ENCODE data around the gene CASP2. TPM values are rescaled to one million over a fixed set of nuclear protein-coding genes. Genes with fewer than 3 reads are reported as not detected.
"Not testable (repeated sequence)": the region's sequence is repeated elsewhere in the genome, so short reads cannot be mapped to it uniquely, and the experiment has no call there.

The CASP2 gene
- polyA plus RNA-seq, 1 donor (not counting 4 experiments of a cell fraction or from before 2014, with no cell fraction given) = 12.8 TPM

GRCh38 chr7:143289421-143289820, 1.3 kb downstream of the CASP2 start:
- peak overlapping the region; percentile 53 for H3K27ac ChIP-seq (ENCODE audit: control insufficient read depth, insufficient read depth, low read length)
- H3K9ac ChIP-seq (ENCODE audit: control insufficient read depth, extremely low read depth, insufficient read depth, low read length) = peak overlapping the region; percentile 94
- peaks cover 15 to 29% of the 10 kb centered on the region in 2 experiments for H3K36me3 ChIP-seq (ENCODE audit: control insufficient read depth in 2 of 2, extremely low read depth in 1 of 2, insufficient read depth in 2 of 2, low read length in 2 of 2)
- FAIRE-seq = no peak
- H3K4me3 ChIP-seq (ENCODE audit: control insufficient read depth in 2 of 3, extremely low read depth in 1 of 3, insufficient read depth in 2 of 3, low read depth in 1 of 3, low read length in 3 of 3) = peak overlapping the region; percentile 68 to 92 (median 87)
- no peaks in the 10 kb centered on the region for H3K9me3 ChIP-seq (ENCODE audit: control insufficient read depth, low read depth, low read length)
- peaks cover 35% of the 10 kb centered on the region for H3K4me1 ChIP-seq (ENCODE audit: control insufficient read depth, extremely low read depth, insufficient read depth, low read length)
- no peak for TF ChIP-seq EZH2 (IDR thresholded peaks at IDR 0.05; ENCODE audit: low read length)
- no peak for TF ChIP-seq CTCF (optimal IDR thresholded peaks at IDR 0.05 in 1 of 3, IDR thresholded peaks at IDR 0.05 in 1 of 3, conservative IDR thresholded peaks at IDR 0.05 in 1 of 3; ENCODE audit: extremely low read depth in 1 of 3, insufficient read depth in 2 of 3, low read length in 3 of 3)
- H3K4me2 ChIP-seq (ENCODE audit: control insufficient read depth, extremely low read depth, insufficient read depth, low read depth, low read length) = peak overlapping the region; percentile 92
- DNase-seq (ENCODE audit: low read depth, low spot score) = no peak
- H4K20me1 ChIP-seq (ENCODE audit: control insufficient read depth, extremely low read depth, insufficient read depth, low read length) = no peaks in the 10 kb centered on the region
- no peaks in the 10 kb centered on the region for H3K27me3 ChIP-seq (ENCODE audit: control insufficient read depth, extremely low read depth, insufficient read depth, low read length)
- dilution Hi-C loops (cut with MboI; ENCODE audit: extremely low pct_ligation_motif_present, low sequenced_read_pairs) = no loop called here
- H2AFZ ChIP-seq (ENCODE audit: control insufficient read depth, low read length) = no peak overlapping the region
- H3K9me1 ChIP-seq (ENCODE audit: control insufficient read depth, extremely low read depth, insufficient read depth, low read length) = peaks cover 1% of the 10 kb centered on the region
- H3K79me2 ChIP-seq (ENCODE audit: control insufficient read depth, insufficient read depth, low read length) = peaks cover 33% of the 10 kb centered on the region

DNA sequence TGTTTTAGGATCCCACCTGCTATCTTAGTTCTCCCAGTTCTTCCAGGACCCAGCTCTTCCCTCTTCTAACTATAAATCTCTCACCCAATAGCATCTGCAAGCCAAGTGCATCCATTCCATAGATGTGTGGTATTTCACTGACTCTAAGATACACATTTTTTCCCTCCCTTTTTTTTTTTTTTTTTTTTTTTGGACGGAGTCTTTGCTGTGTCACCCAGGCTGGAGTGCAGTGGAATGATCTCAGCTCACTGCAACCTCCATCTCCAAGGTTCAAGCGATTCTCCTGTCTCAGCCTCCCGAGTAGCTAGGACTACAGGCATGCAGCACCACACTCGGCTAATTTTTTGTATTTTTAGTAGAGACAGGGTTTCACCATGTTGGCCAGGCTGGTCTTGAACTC, 1.7 kb downstream of the CASP2 start:
- H3K27ac ChIP-seq (ENCODE audit: control insufficient read depth, insufficient read depth, low read length) = peak overlapping the region; percentile 53

DNA sequence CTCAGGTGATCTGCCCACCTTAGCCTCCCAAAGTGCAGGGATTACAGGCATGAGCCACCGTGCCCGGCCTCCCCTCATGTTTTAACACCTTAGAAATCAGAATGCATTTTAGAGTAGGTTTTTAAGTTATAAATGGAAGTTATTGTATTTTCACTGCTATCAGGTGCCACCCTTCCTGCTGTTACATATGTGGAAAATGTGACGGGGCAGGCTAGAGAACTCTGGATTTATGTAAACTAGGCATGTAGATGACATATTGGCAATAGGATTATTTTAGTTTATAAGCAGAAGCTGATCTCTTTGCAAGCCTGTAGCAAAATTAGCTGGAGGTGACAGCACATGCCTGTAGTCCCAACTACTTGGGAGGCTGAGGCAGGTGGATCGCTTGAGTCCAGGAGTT, 2.1 kb downstream of the CASP2 start:
- DNase-seq (ENCODE audit: low read depth, low spot score) = no peak
- Histone ChIP-seq H3K36me3 (ENCODE audit: control insufficient read depth in 2 of 2, extremely low read depth in 1 of 2, insufficient read depth in 2 of 2, low read length in 2 of 2) (peaks cover 18 to 35% of the 10 kb centered on the region in 2 experiments), H3K4me2 (ENCODE audit: control insufficient read depth, extremely low read depth, insufficient read depth, low read depth, low read length) (peak overlapping the region; percentile 37), H3K9me1 (ENCODE audit: control insufficient read depth, extremely low read depth, insufficient read depth, low read length) (peaks cover 2% of the 10 kb centered on the region), H2AFZ (ENCODE audit: control insufficient read depth, low read length) (no peak overlapping the region), H3K9ac (ENCODE audit: control insufficient read depth, extremely low read depth, insufficient read depth, low read length) (no peak overlapping the region), H3K27ac (ENCODE audit: control insufficient read depth, insufficient read depth, low read length) (no peak overlapping the region), H4K20me1 (ENCODE audit: control insufficient read depth, extremely low read depth, insufficient read depth, low read length) (no peaks in the 10 kb centered on the region), H3K9me3 (ENCODE audit: control insufficient read depth, low read depth, low read length) (no peaks in the 10 kb centered on the region), H3K4me3 (ENCODE audit: control insufficient read depth in 2 of 3, extremely low read depth in 1 of 3, insufficient read depth in 2 of 3, low read depth in 1 of 3, low read length in 3 of 3) (no peak overlapping the region), H3K79me2 (ENCODE audit: control insufficient read depth, insufficient read depth, low read length) (peaks cover 36% of the 10 kb centered on the region), H3K4me1 (ENCODE audit: control insufficient read depth, extremely low read depth, insufficient read depth, low read length) (peaks cover 27% of the 10 kb centered on the region), H3K27me3 (ENCODE audit: control insufficient read depth, extremely low read depth, insufficient read depth, low read length) (no peaks in the 10 kb centered on the region)
- dilution Hi-C loops (cut with MboI; ENCODE audit: extremely low pct_ligation_motif_present, low sequenced_read_pairs) = no loop called here
- no peak for FAIRE-seq
- TF ChIP-seq CTCF (optimal IDR thresholded peaks at IDR 0.05 in 1 of 3, IDR thresholded peaks at IDR 0.05 in 1 of 3, conservative IDR thresholded peaks at IDR 0.05 in 1 of 3; ENCODE audit: extremely low read depth in 1 of 3, insufficient read depth in 2 of 3, low read length in 3 of 3) (no peak), EZH2 (IDR thresholded peaks at IDR 0.05; ENCODE audit: low read length) (no peak)

More for the DNA sequence above, 1.7 kb downstream of the CASP2 start:
- H3K9ac ChIP-seq (ENCODE audit: control insufficient read depth, extremely low read depth, insufficient read depth, low read length); DNase-seq (ENCODE audit: low read depth, low spot score); H2AFZ ChIP-seq (ENCODE audit: control insufficient read depth, low read length); dilution Hi-C loops (cut with MboI; ENCODE audit: extremely low pct_ligation_motif_present, low sequenced_read_pairs); H3K9me1 ChIP-seq (ENCODE audit: control insufficient read depth, extremely low read depth, insufficient read depth, low read length); H3K9me3 ChIP-seq (ENCODE audit: control insufficient read depth, low read depth, low read length); FAIRE-seq; H4K20me1 ChIP-seq (ENCODE audit: control insufficient read depth, extremely low read depth, insufficient read depth, low read length); H3K27me3 ChIP-seq (ENCODE audit: control insufficient read depth, extremely low read depth, insufficient read depth, low read length): not testable (repeated sequence)
- Histone ChIP-seq H3K36me3 (ENCODE audit: control insufficient read depth in 2 of 2, extremely low read depth in 1 of 2, insufficient read depth in 2 of 2, low read length in 2 of 2) (peaks cover 18 to 34% of the 10 kb centered on the region in 2 experiments), H3K4me1 (ENCODE audit: control insufficient read depth, extremely low read depth, insufficient read depth, low read length) (peaks cover 31% of the 10 kb centered on the region), H3K4me2 (ENCODE audit: control insufficient read depth, extremely low read depth, insufficient read depth, low read depth, low read length) (peak overlapping the region; percentile 92), H3K4me3 (ENCODE audit: control insufficient read depth in 2 of 3, extremely low read depth in 1 of 3, insufficient read depth in 2 of 3, low read depth in 1 of 3, low read length in 3 of 3) (peak overlapping the region; percentile 68 to 92 (median 87)), H3K79me2 (ENCODE audit: control insufficient read depth, insufficient read depth, low read length) (peaks cover 36% of the 10 kb centered on the region)

All from keratinocyte (primary cell).